Esophagus muscularis mucosa (tissue), 4 donors: ENCODE data around the gene GRID1. TPM values are rescaled to one million over a fixed set of nuclear protein-coding genes. Genes with fewer than 3 reads are reported as not detected.
"Not testable (repeated sequence)": the region's sequence is repeated elsewhere in the genome, so short reads cannot be mapped to it uniquely, and the experiment has no call there.

ENCODE experiments used
- DNase-seq: peaks from one replicate; pipeline ENCODE4 v3.0.0-alpha.2; 2017; ENCODE audit errors: extremely low spot score
- H3K27ac ChIP-seq, 4 donors: fragments of 200-600 bp; sonication (generic); replicated peaks in 1 of 4; 1 replicate in 3 of 4; 2 replicates in 1 of 4; pipeline ENCODE4 v1.5.1; 2016 to 2019; ENCODE audit warnings: mild to moderate bottlenecking in 1 of 4
- H3K27me3 ChIP-seq, 4 donors: fragments of 200-600 bp; sonication (generic); one replicate each; pipeline versions ENCODE4 v1.5.1 to v1.6.0; 2016 to 2019
- H3K36me3 ChIP-seq, 4 donors: fragments of 200-600 bp; sonication (generic); one replicate each; pipeline ENCODE4 v1.5.1; 2016 to 2019
- H3K4me1 ChIP-seq, 4 donors: fragments of 200-600 bp; sonication (generic); one replicate each; pipeline ENCODE4 v1.5.1; 2016 to 2019
- H3K4me3 ChIP-seq, 4 donors: fragments of 200-600 bp; sonication (generic); 1 replicate in 2 of 4; 2 replicates in 2 of 4; pipeline ENCODE4 v1.5.1; 2016 to 2019; ENCODE audit warnings: mild to moderate bottlenecking in 4 of 4, moderate library complexity in 1 of 4
- H3K9me3 ChIP-seq, 4 donors: fragments of 200-600 bp; sonication (generic); 1 replicate in 3 of 4; 2 replicates in 1 of 4; pipeline ENCODE4 v1.5.1; 2016 to 2019
- EP300 ChIP-seq: sonication (generic); formaldehyde crosslinking; IDR thresholded peaks from one replicate; pipeline ENCODE4 v1.6.1; 2017; ENCODE audit warnings: antibody characterized with exemption
- POLR2A ChIP-seq: fragments of 450-650 bp; IDR thresholded peaks from one replicate; pipeline ENCODE4 v1.6.1; 2017; ENCODE audit warnings: antibody characterized with exemption, moderate library complexity, mild to moderate bottlenecking, low read depth
- POLR2AphosphoS5 ChIP-seq, 2 donors: sonication (generic); formaldehyde crosslinking; IDR thresholded peaks; one replicate each; pipeline ENCODE4 v1.6.1; 2017; ENCODE audit warnings: antibody characterized with exemption in 2 of 2
- WGBS: methylation state at CpG from one replicate; pipeline ENCODE4 v1.1.5; 2018; 5-methylcytosine and 5-hydroxymethylcytosine counted together
- intact Hi-C: fragments of 100-400 bp; cut with DNase I; formaldehyde crosslinking; loops from one replicate; pipeline ENCODE4 v1.15.1; 2023
- total RNA-seq, 4 donors: library from RNA; depleted of rRNA; stranded (reverse); fragments of >200 nt; gene quantifications; one replicate each; pipeline versions ENCODE4 v1.1.0 to v1.2.1, GENCODE V29; 2016
- TF ChIP-seq, protein P1 (sequence below), 3 experiments: fragments of 200-600 bp in 2 of 3; fragments of 450-650 bp in 1 of 3; sonication (generic) in 2 of 3; IDR thresholded peaks; one replicate each; pipeline ENCODE4 v1.5.1; 2017 to 2019; ENCODE audit warnings: antibody characterized with exemption in 3 of 3, mild to moderate bottlenecking in 2 of 3, moderate library complexity in 1 of 3

GRID1 gene
- total RNA-seq, 4 donors from 2014 or later = under 0.01 to 1.3 (median 1.1) TPM

DNA sequence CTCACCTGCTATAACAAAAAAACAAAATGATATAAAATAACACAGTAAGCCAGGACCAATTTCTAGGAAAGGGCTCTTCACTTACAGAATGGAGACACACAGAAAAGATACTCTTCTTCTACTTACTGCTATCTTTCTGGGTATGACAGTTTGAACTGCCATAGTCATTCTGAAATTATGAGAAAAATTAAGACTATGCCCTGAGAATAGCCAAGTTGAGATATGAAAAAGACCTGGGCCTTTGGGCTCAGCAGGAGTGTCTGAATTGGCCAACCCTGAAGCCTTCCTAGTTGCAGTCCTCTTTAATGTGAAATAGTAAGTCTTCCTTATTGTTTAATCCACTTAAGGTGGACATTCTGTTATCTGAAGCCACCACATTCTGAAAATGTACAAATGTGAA lies 519.5 kb downstream of the GRID1 start:
- intact Hi-C loops = no loop called here
- no peak overlapping the region for H3K4me3 ChIP-seq
- no peaks in the 10 kb centered on the region for H3K36me3 ChIP-seq
- no peak overlapping the region for H3K27ac ChIP-seq
- H3K27me3 ChIP-seq = no peaks in the 10 kb centered on the region
- no peaks in the 10 kb centered on the region for H3K4me1 ChIP-seq
- H3K9me3 ChIP-seq = peaks cover 0 to 16% (median 12%) of the 10 kb centered on the region in 4 donors
- no peak for DNase-seq
- TF ChIP-seq EP300 (no peak), POLR2A (no peak), POLR2AphosphoS5 (IDR thresholded peaks at IDR 0.05) (no peak)
- TF ChIP-seq, protein P1, sequence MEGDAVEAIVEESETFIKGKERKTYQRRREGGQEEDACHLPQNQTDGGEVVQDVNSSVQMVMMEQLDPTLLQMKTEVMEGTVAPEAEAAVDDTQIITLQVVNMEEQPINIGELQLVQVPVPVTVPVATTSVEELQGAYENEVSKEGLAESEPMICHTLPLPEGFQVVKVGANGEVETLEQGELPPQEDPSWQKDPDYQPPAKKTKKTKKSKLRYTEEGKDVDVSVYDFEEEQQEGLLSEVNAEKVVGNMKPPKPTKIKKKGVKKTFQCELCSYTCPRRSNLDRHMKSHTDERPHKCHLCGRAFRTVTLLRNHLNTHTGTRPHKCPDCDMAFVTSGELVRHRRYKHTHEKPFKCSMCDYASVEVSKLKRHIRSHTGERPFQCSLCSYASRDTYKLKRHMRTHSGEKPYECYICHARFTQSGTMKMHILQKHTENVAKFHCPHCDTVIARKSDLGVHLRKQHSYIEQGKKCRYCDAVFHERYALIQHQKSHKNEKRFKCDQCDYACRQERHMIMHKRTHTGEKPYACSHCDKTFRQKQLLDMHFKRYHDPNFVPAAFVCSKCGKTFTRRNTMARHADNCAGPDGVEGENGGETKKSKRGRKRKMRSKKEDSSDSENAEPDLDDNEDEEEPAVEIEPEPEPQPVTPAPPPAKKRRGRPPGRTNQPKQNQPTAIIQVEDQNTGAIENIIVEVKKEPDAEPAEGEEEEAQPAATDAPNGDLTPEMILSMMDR (IDR thresholded peaks at IDR 0.05) = no peak

DNA sequence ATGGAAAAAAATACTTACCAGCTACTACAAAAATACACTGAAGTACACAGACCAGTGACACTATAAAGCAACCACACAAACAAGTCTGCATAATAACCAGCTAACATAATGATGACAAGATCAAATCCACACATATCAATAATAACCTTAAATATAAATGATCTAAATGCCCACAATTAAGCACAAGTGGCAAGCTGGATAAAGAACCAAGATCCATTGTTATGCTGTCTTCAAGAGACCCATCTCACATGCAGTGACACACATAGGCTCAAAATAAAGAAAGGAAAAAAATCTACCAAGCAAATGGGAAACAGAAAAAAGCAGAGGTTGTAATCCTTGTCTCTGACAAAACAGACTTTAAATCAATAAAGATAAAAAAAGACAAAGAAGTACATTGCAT lies 527.9 kb downstream of the GRID1 start:
- H3K27me3 ChIP-seq, H3K27ac ChIP-seq, H3K4me3 ChIP-seq, H3K4me1 ChIP-seq, DNase-seq, intact Hi-C loops, H3K36me3 ChIP-seq: not testable (repeated sequence)
- peaks cover 0 to 44% (median 34%) of the 10 kb centered on the region in 4 donors for H3K9me3 ChIP-seq

DNA sequence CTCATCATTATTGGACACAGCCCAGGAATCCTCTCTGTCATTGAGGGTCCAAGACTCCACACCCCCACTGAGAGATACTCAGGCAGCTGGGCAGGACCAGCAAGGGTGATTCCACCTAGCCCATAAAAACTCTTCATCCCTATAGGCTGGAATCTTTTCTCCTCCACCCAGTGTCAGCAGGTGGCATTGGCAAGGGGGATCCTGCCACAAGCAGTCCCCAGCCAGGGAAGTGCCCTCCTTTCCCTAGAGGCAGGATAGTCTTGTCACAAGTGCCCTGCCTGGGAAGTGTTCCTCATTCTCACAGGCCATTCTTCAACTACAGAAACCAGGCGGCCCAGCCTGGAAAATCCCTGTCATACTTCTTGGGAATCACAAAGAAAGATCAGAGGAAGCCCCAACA lies 533.6 kb downstream of the GRID1 start:
- TF ChIP-seq, protein P1 (IDR thresholded peaks at IDR 0.05) = no peak
- no peak for TF ChIP-seq POLR2AphosphoS5 (IDR thresholded peaks at IDR 0.05)
- no peak for TF ChIP-seq EP300
- TF ChIP-seq POLR2A = no peak
- H3K9me3 ChIP-seq = peaks cover 0 to 29% (median 22%) of the 10 kb centered on the region in 4 donors
- WGBS = 44% methylated on average over 1 of the region's 1 CpG

DNA sequence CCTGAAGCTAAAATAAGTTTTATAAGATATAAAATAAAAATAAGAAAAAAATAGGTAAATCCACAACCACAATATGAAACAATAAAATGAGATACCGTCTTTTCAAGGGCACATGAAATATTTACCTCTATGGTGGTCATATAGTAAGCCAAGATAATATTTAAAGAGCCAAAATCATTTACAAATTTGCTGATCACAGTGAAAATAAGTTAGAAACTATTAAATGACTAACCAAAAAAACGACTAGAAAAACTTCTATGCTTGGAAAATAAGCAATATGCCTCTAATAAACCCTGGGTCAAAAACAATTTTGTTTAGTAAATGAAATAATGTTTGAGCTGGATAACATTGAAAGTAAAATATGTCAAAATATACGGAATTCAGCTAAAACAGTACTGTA lies 535.2 kb downstream of the GRID1 start:
- DNase-seq = no peak
- Histone ChIP-seq H3K27me3 (no peaks in the 10 kb centered on the region), H3K9me3 (peaks cover 0 to 14% (median 8%) of the 10 kb centered on the region in 4 donors), H3K27ac (no peak overlapping the region), H3K4me1 (no peaks in the 10 kb centered on the region), H3K36me3 (no peaks in the 10 kb centered on the region), H3K4me3 (no peak overlapping the region)
- intact Hi-C loops = no loop called here
- TF ChIP-seq EP300 (no peak), POLR2A (no peak), POLR2AphosphoS5 (IDR thresholded peaks at IDR 0.05) (no peak)
- TF ChIP-seq, protein P1 (IDR thresholded peaks at IDR 0.05) = no peak
- 77% methylated on average over 3 of the region's 3 CpGs for WGBS

More for the DNA sequence above, 533.6 kb downstream of the GRID1 start:
- intact Hi-C loops = no loop called here
- DNase-seq = no peak
- Histone ChIP-seq H3K4me3 (no peak overlapping the region), H3K27me3 (no peaks in the 10 kb centered on the region), H3K36me3 (no peaks in the 10 kb centered on the region), H3K27ac (no peak overlapping the region), H3K4me1 (no peaks in the 10 kb centered on the region)

DNA sequence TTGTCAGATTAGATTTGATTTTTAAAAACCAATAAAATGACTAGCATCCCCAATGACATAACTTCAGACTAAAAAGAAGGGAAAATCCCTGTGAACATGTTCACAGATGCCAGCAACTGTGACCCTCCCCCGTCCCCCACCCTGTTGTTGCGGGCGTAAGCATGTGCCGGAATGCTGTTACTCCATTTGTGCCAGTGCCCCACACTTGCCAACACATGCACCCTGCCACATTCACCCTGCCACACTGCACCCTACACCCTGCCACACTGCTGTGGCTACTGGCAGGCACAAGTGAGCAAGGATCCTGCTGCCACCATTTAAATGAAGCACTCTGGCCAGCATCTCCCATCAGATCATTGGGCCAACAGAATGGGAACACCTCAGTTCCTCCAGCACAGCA lies 540.2 kb downstream of the GRID1 start:
- 85% methylated on average over 4 of the region's 4 CpGs for WGBS
- no peaks in the 10 kb centered on the region for H3K27me3 ChIP-seq
- H3K9me3 ChIP-seq = peaks cover 0 to 7% (median 2%) of the 10 kb centered on the region in 4 donors
- intact Hi-C loops = no loop called here
- H3K4me1 ChIP-seq = no peaks in the 10 kb centered on the region
- no peak overlapping the region for H3K4me3 ChIP-seq
- no peaks in the 10 kb centered on the region for H3K36me3 ChIP-seq
- no peak for DNase-seq
- TF ChIP-seq EP300 (no peak), POLR2A (no peak), POLR2AphosphoS5 (IDR thresholded peaks at IDR 0.05) (no peak)
- TF ChIP-seq, protein P1 (IDR thresholded peaks at IDR 0.05) = no peak
- no peak overlapping the region for H3K27ac ChIP-seq
